ENCODE measurements around the gene NUP210L. TPM values are rescaled to one million over a fixed set of nuclear protein-coding genes. Genes with fewer than 3 reads are reported as not detected.

NUP210L gene
- total and polyA plus RNA-seq, 9 of the 15 experiments (the other 6 are each of a cell fraction or from before 2014, with no cell fraction given), result 0.01 to 0.04 TPM; not detected in 7

- TF ChIP-seq FOXP4 (CRISPR knock-in tag; IDR thresholded peaks at IDR 0.05; ENCODE audit: borderline replicate concordance), result peak; percentile 69; the same call in 1 of the 2 replicates
- no peak for TF ChIP-seq CEBPB (tag; IDR thresholded peaks at IDR 0.05)
- peak; percentile 51 for TF ChIP-seq HNRNPLL (IDR thresholded peaks at IDR 0.05; ENCODE audit: low read depth, low read length, poor library complexity, severe bottlenecking)
- peak in 1 of 2 experiments; percentile 86; a peak in 2 of 4 replicates for TF ChIP-seq KDM4B (IDR thresholded peaks at IDR 0.05; ENCODE audit: borderline replicate concordance in 2 of 2, low read depth in 1 of 2)
- TF ChIP-seq POLR2AphosphoS2 (IDR thresholded peaks at IDR 0.05; ENCODE audit: low read length), result peak; percentile 27; the same call in 1 of the 2 replicates
- TF ChIP-seq HLTF (IDR thresholded peaks at IDR 0.05), result peak; percentile 85
- TF ChIP-seq PML (IDR thresholded peaks at IDR 0.05; ENCODE audit: low read length), result peak; percentile 65
- peak; percentile 97 for TF ChIP-seq GABPA (tag; conservative IDR thresholded peaks at IDR 0.05; ENCODE audit: low read depth)
- peak; percentile 90 for TF ChIP-seq PHF20 (IDR thresholded peaks at IDR 0.05; ENCODE audit: partially characterized antibody)
- TF ChIP-seq SMAD2 (IDR thresholded peaks at IDR 0.05; ENCODE audit: low read depth, low read length), result no peak
- TF ChIP-seq ZBTB33 (CRISPR knock-in tag; IDR thresholded peaks at IDR 0.05), result peak; percentile 70; the same call in 1 of the 2 replicates
- 0 out of 2 replicates have a peak, but pooled peaks have one; percentile 35 for TF ChIP-seq ARID1B (IDR thresholded peaks at IDR 0.05)
- no peak for TF ChIP-seq YBX1 (IDR thresholded peaks at IDR 0.05)
- TF ChIP-seq MCM7 (IDR thresholded peaks at IDR 0.05), result no peak
- peak; percentile 74 for TF ChIP-seq CHD1 (IDR thresholded peaks at IDR 0.05; ENCODE audit: low read length)
- TF ChIP-seq GTF2E2 (tag; IDR thresholded peaks at IDR 0.05), result peak; percentile 59; the same call in 1 of the 2 replicates
- peak; percentile 75; the same call in 1 of the 2 replicates for TF ChIP-seq KLF6 (CRISPR knock-in tag; IDR thresholded peaks at IDR 0.05; ENCODE audit: borderline replicate concordance)
- TF ChIP-seq ZNF511 (CRISPR knock-in tag; IDR thresholded peaks at IDR 0.05), result peak; percentile 81; the same call in 1 of the 2 replicates
- TF ChIP-seq TGIF2 (CRISPR knock-in tag; IDR thresholded peaks at IDR 0.05), result no peak
- TF ChIP-seq BCOR (IDR thresholded peaks at IDR 0.05), result 0 out of 2 replicates have a peak, but pooled peaks have one; percentile 31
- TF ChIP-seq TCF7L2 (IDR thresholded peaks at IDR 0.05; ENCODE audit: low read depth, low read length), result no peak
- no peak for TF ChIP-seq PHB (CRISPR knock-in tag; IDR thresholded peaks at IDR 0.05)
- no peak for TF ChIP-seq ZNF311 (CRISPR knock-in tag; IDR thresholded peaks at IDR 0.05)
- peak; percentile 98 for TF ChIP-seq POLR2A (conservative IDR thresholded peaks at IDR 0.05)
- TF ChIP-seq POLR2H (tag; IDR thresholded peaks at IDR 0.05; ENCODE audit: low read depth), result peak; percentile 94
Observed at GRCh38 chr1:154183046-154183915, 28.4 kb upstream of the NUP210L start (continued).

Measured in K562 (cell line).